Peyer's patch (tissue), 4 donors: ENCODE results near the gene CLDN9.

Experiments used
- CTCF ChIP-seq, 6 experiments: fragments of 450-650 bp in 4 of 6; fragments of 200-600 bp in 2 of 6; sonication (generic) in 1 of 6; IDR thresholded peaks; one replicate each; pipeline ENCODE4 v1.5.1; 2017 to 2019; ENCODE audit warnings: antibody characterized with exemption in 6 of 6, mild to moderate bottlenecking in 3 of 6, moderate library complexity in 1 of 6
- POLR2A ChIP-seq, 2 donors: fragments of 450-650 bp; IDR thresholded peaks; one replicate each; pipeline ENCODE4 v1.5.1; 2017; ENCODE audit warnings: antibody characterized with exemption in 2 of 2, mild to moderate bottlenecking in 2 of 2, moderate library complexity in 2 of 2

- no peak for TF ChIP-seq CTCF (IDR thresholded peaks at IDR 0.05)
- TF ChIP-seq POLR2A (IDR thresholded peaks at IDR 0.05): no peak
These were observed 34.1 kb downstream of the CLDN9 start for GRCh38 chr16:3046641-3047386.
